ENCODE data around the gene MTCH2. TPM values are rescaled to one million over a fixed set of nuclear protein-coding genes. Genes with fewer than 3 reads are reported as not detected.

The MTCH2 gene
- total RNA-seq, 6 experiments from 2014 or later, result 132 to 163 (median 143) TPM

- no peak for TF ChIP-seq CTCF (IDR thresholded peaks at IDR 0.05)
- Mint-ChIP-seq H3K27ac (no peak overlapping the region), H3K36me3 (ENCODE audit: low read depth) (no peaks in the 10 kb centered on the region), H3K4me1 (ENCODE audit: low read depth) (no peaks in the 10 kb centered on the region), H3K9me3 (no peaks in the 10 kb centered on the region), H3K4me3 (no peak overlapping the region), H3K27me3 (ENCODE audit: insufficient read depth) (peaks cover 31% of the 10 kb centered on the region)
- DNase-seq, result no peak
These were observed 52.1 kb downstream of the MTCH2 start for GRCh38 chr11:47589977-47590861.

DNA sequence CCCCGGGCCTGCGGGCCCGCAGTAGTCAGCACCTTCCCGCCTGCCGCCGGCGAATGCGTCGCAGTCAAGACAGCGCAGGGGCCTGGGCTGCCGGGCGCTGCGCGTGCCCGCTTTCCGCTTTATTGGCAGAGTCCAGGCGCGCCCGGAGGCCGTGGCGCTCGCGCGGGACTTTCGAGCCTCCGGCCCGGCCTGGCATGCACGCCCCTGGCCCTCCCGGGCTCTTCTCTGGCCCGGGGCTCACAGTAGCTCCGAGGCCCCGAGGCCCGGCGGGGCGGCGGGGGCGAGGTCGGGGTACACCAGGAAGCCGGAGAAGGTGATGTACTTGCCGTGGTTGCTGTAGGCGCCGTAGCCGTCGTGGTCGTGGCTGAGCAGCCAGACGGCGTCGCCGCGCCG lies 52.8 kb downstream of the MTCH2 start:
- Mint-ChIP-seq H3K9me3 (no peaks in the 10 kb centered on the region), H3K27ac (no peak overlapping the region), H3K36me3 (ENCODE audit: low read depth) (peaks cover under 1% of the 10 kb centered on the region; the same call in 1 of the 2 replicates), H3K4me1 (ENCODE audit: low read depth) (no peaks in the 10 kb centered on the region), H3K4me3 (no peak overlapping the region), H3K27me3 (ENCODE audit: insufficient read depth) (peaks cover 28% of the 10 kb centered on the region)
- DNase-seq, result no peak
- TF ChIP-seq CTCF (IDR thresholded peaks at IDR 0.05), result no peak

DNA sequence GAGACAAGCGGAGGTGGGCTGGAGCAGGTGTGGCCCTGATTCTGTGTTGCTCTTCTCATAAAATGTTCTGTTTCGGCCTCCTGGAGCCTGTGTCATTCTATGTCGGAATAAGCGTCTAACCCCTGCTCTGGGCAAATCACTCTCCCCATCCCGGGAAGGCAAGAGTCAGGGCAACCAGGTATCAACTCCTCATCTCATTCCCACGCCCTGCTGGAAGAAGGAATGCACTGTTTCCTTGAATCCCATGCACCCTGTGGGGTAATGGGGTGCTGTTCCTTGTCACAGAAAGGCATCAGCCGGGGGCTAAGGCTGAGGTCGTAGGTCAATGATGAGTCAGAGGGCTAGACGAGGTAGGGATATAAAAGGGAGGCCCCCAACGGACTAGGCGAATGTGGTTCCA lies 53.2 kb downstream of the MTCH2 start:
- no peak for TF ChIP-seq CTCF (IDR thresholded peaks at IDR 0.05)
- Mint-ChIP-seq H3K4me1 (ENCODE audit: low read depth) (no peaks in the 10 kb centered on the region), H3K27ac (no peak overlapping the region), H3K4me3 (no peak overlapping the region), H3K36me3 (ENCODE audit: low read depth) (peaks cover 5% of the 10 kb centered on the region), H3K27me3 (ENCODE audit: insufficient read depth) (peaks cover 26% of the 10 kb centered on the region), H3K9me3 (no peaks in the 10 kb centered on the region)
- DNase-seq, result no peak

DNA sequence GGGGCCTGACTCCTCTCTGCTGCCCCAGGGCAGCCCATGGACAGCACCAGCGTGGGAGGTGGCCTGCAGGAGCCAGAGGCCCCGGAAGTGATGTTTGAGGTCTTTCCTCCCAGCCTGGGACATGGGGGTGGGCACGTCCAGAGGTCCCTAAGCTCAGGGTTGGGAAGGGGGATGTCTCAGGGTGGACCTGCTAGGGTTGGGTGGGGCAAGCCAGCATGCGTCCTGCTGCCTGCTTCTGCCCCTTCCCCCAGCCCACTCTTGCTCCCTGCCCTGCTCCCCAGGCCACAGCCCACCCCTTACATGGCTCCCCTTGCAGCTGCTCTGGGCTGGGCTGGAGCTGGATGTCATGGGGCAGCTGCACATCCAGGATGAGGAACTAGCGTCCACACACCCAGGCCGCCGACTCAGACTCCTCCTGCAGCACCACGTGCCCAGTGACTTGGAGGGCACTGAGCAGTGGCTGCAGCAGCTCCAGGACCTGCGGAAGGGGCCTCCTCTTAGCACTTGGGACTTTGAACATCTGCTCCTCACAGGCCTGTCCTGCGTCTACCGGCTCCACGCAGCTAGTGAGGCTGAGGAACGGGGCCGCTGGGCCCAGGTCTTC lies 54.5 kb downstream of the MTCH2 start:
- Mint-ChIP-seq H3K27ac (no peak overlapping the region), H3K4me3 (no peak overlapping the region), H3K27me3 (ENCODE audit: insufficient read depth) (peaks cover 15% of the 10 kb centered on the region), H3K36me3 (ENCODE audit: low read depth) (peaks cover 14% of the 10 kb centered on the region), H3K4me1 (ENCODE audit: low read depth) (no peaks in the 10 kb centered on the region), H3K9me3 (no peaks in the 10 kb centered on the region)
- TF ChIP-seq CTCF (IDR thresholded peaks at IDR 0.05), result no peak
- no peak for DNase-seq

DNA sequence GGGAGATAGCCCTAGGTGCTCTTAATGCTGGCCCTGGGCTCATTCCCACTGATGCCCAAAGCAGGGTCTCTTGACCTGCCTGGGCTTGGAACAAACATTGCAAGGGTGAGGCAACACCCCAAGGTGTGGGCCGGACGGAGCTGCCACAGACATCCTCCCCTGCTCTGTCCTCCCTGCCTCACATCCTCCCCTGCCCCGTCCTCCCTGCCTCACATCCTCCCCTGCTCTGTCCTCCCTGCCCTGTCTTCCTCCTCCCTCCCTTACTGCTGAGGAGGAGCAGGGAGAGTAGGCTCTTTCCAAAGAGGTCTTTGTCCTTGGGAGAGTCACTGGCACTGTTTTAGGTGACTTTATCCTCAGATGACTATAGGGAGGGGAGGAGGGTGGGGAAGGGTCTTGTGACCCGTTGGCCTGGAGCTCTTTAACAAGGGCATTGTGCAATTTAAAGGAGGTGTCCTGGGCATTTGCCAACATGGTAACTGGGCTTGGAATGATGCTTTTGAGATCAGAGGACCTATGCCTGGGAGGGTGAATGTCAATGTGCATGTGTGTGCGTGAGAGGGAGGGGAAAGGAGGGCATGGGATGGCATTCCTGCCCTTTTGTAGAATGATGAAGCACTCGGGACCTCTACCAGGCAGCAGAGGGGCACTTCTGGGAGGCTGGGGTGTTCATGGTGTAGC lies 55.2 kb downstream of the MTCH2 start:
- TF ChIP-seq CTCF (IDR thresholded peaks at IDR 0.05), result no peak
- H3K36me3 Mint-ChIP-seq (ENCODE audit: low read depth), result peaks cover 14% of the 10 kb centered on the region
- H3K4me3 Mint-ChIP-seq, result no peak overlapping the region
- peaks cover 8% of the 10 kb centered on the region; the same call in 1 of the 2 replicates for H3K27me3 Mint-ChIP-seq (ENCODE audit: insufficient read depth)
- no peaks in the 10 kb centered on the region for H3K9me3 Mint-ChIP-seq
- no peak for DNase-seq
- no peaks in the 10 kb centered on the region for H3K4me1 Mint-ChIP-seq (ENCODE audit: low read depth)
- H3K27ac Mint-ChIP-seq, result no peak overlapping the region
